Activated naive CD4-positive, alpha-beta T cell treated with anti-CD3 and anti-CD28 coated beads, Interleukin-2, amount 10 ng/mL, durations not matched to agents 7 days and 5 days (primary cell): ENCODE data around the gene PAK4.

Experiments used
- CTCF ChIA-PET: fragments of 350-600 bp; sonication (Branson Sonifier 250); formaldehyde crosslinking; loops from one replicate; lab custom pipeline; 2021; ENCODE audit warnings: antibody characterized with exemption; lab: Charles Lee
- DNase-seq: peaks from one replicate; pipeline ENCODE4 v3.0.0-alpha.2; 2020
- H3K27ac Mint-ChIP-seq: one replicate; pipeline ENCODE4 v1.8.0; 2021; ENCODE audit warnings: mild to moderate bottlenecking, moderate library complexity, mixed read lengths
- H3K27me3 Mint-ChIP-seq: one replicate; pipeline ENCODE4 v1.8.0; 2021; ENCODE audit warnings: mild to moderate bottlenecking, mixed read lengths
- H3K36me3 Mint-ChIP-seq: one replicate; pipeline ENCODE4 v1.8.0; 2021; ENCODE audit warnings: mixed read lengths
- H3K4me1 Mint-ChIP-seq: one replicate; pipeline ENCODE4 v1.8.0; 2021; ENCODE audit warnings: mixed read lengths
- H3K4me3 Mint-ChIP-seq: one replicate; pipeline ENCODE4 v1.8.0; 2021; ENCODE audit warnings: mild to moderate bottlenecking, moderate library complexity, mixed read lengths
- H3K9me3 Mint-ChIP-seq: one replicate; pipeline ENCODE4 v1.8.0; 2021; ENCODE audit warnings: mixed read lengths

The PAK4 gene

DNA sequence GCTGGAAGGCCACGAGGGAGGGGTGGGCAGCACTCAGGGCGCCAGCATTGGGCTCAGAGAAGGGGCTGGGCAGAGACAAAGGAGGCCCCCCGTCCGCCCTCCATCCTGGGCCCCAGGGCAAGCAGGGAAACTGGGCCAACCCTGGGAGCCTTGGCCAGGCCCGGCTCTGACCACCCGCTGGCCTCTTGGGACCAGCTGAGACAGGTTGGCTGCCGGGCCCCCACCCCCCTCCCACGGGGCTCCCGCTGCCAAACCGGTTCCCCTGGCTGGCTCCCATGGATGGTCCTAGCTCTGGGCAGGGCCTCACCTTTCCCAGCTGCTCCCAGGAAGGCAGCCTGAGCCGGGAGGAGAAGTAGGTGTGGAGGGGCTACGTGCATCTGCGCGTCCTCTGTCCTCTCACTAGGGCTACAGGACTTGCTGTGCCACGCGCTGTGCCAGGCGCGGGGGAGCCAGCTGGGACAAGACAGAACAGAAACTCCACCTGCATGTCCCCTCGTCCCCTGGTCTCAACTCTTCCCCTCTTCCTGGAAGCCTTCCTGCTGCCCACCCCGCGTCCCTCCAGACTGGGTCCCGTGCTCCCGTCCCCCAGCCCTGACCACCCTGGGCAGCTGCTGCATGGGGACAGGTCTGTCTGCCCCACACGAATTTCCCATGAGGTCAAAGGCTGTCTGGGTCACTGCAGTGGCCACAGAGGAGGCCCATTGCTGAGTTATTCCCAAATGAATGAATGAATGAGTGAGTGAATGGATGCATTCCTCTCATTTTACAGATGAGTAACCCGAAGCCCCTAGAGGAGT lies 42.1 kb downstream of the PAK4 start:
- H3K27ac Mint-ChIP-seq: no peak overlapping the region

DNA sequence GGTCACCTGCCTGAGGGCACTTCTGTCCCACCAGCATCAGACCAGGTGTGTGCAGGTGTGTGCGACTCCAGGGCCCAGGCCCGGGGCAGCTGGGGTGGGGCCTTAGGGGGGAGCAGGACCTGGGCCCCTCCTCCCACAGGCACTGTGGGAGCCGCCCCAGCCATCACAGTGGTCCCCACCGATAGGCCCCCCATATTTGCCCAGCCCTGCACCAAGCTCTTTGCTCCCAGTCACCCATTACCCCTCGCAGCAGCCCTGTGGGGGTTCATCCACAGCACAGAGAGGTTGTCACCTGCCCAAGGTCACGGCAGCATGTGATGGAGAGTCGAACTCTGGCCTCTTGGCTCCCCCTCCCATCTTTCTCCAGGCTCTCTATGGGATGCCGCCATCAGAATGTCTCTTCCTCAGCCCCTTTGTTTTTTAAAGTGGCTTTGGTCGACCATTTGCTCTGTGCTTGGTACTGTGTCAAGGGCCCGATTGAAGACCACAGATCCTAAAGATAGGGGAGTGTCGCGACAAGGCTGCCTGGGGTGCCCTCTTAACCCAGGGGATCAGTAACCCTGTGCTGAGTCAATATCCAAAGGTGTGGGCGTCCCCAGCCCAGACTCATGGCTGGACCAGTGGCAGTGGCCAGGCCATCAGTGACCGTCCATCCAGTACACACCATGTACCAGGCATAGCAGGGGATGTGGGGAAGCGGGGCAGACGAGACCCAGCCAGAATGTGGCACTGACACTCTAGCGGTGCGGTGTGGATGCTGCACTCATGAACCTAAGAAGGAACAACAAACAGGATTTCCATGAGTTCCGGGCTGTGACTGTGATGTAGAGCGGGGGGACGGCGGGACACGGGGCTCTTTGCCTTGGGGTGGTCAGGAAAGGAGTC lies 42.9 kb downstream of the PAK4 start:
- no peaks in the 10 kb centered on the region for H3K27me3 Mint-ChIP-seq
- H3K9me3 Mint-ChIP-seq: no peaks in the 10 kb centered on the region
- H3K36me3 Mint-ChIP-seq: peaks cover 2% of the 10 kb centered on the region
- CTCF ChIA-PET: no interaction called here
- no peaks in the 10 kb centered on the region for H3K4me1 Mint-ChIP-seq
- DNase-seq: no peak
- no peak overlapping the region for H3K4me3 Mint-ChIP-seq
- no peak overlapping the region for H3K27ac Mint-ChIP-seq

More for the DNA sequence above, 42.1 kb downstream of the PAK4 start:
- Mint-ChIP-seq H3K9me3 (no peaks in the 10 kb centered on the region), H3K4me1 (no peaks in the 10 kb centered on the region), H3K27me3 (no peaks in the 10 kb centered on the region), H3K36me3 (peaks cover 2% of the 10 kb centered on the region), H3K4me3 (no peak overlapping the region)
- CTCF ChIA-PET: no interaction called here
- DNase-seq: no peak

DNA sequence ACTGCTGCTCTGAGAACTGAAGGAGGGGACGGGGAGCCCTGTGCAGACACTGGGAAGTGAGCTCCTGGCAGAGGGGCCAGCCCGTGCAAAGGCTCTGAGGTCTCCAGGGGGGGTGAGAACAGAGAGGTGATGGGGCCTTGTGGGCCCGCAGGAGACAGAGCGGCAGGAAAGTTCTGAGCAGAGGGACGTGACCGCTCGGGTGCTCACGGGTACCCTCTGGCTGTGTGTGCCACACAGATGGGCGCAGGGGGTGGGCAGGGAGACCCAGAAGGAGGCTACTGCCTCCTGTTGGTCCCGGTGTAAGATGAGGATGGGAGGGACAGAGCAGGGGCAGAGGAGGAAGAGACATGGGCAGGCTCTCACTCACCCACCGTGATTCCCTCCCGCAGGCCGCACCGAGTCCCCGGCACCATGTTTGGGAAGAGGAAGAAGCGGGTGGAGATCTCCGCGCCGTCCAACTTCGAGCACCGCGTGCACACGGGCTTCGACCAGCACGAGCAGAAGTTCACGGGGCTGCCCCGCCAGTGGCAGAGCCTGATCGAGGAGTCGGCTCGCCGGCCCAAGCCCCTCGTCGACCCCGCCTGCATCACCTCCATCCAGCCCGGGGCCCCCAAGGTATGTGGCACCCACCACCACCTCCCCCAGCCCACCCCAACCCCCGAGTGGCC lies 43.7 kb downstream of the PAK4 start:
- CTCF ChIA-PET: no interaction called here
- no peaks in the 10 kb centered on the region for H3K9me3 Mint-ChIP-seq
- no peak for DNase-seq
- H3K27me3 Mint-ChIP-seq: no peaks in the 10 kb centered on the region
- no peak overlapping the region for H3K27ac Mint-ChIP-seq
- no peaks in the 10 kb centered on the region for H3K4me1 Mint-ChIP-seq
- H3K4me3 Mint-ChIP-seq: no peak overlapping the region
- peaks cover 2% of the 10 kb centered on the region for H3K36me3 Mint-ChIP-seq

DNA sequence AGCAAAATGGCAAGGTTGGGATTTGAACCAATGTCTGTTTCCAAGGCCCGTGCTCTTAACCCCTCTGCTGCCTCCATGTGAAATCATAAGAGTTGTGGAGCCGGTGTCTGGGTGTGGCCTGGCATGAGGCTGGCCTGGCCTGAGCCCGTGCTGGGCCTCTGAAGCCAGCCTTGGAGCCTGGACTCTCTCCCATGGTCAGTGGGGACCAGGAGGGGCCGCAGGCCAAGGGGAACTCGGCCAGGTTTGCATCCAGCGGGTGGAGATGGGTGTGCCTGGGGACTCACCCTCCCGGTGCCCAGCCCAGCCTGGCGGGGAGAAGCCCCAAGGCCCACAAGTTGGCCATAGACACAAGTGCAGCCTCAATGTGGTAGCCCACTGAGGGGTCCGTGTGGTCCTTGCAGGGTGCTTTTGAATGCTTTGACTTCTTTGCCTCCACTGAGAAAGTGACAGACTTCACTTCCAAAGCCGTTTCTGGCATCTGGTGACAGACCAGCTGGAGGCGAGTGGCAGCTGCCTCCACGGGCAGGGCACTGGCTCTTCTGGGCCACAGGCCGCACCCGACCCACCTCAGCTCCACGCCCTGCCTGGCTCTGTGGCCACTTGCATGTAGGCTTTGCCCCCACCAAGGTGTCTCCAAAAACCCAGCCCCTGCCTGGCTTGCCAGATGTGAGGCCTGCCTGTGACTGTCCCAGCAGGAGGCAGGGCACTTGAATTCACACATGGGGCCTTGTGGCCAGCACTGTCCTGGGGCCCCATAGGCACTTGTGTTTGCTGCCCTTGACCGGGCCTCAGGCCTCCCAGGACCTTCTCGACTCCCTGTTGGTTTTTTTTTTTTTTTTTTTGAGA lies 45.0 kb downstream of the PAK4 start:
- Mint-ChIP-seq H3K27me3 (no peaks in the 10 kb centered on the region), H3K9me3 (no peaks in the 10 kb centered on the region), H3K4me3 (no peak overlapping the region), H3K4me1 (no peaks in the 10 kb centered on the region), H3K27ac (peak overlapping the region; percentile 14), H3K36me3 (peaks cover 2% of the 10 kb centered on the region)
- CTCF ChIA-PET: no interaction called here
- no peak for DNase-seq

DNA sequence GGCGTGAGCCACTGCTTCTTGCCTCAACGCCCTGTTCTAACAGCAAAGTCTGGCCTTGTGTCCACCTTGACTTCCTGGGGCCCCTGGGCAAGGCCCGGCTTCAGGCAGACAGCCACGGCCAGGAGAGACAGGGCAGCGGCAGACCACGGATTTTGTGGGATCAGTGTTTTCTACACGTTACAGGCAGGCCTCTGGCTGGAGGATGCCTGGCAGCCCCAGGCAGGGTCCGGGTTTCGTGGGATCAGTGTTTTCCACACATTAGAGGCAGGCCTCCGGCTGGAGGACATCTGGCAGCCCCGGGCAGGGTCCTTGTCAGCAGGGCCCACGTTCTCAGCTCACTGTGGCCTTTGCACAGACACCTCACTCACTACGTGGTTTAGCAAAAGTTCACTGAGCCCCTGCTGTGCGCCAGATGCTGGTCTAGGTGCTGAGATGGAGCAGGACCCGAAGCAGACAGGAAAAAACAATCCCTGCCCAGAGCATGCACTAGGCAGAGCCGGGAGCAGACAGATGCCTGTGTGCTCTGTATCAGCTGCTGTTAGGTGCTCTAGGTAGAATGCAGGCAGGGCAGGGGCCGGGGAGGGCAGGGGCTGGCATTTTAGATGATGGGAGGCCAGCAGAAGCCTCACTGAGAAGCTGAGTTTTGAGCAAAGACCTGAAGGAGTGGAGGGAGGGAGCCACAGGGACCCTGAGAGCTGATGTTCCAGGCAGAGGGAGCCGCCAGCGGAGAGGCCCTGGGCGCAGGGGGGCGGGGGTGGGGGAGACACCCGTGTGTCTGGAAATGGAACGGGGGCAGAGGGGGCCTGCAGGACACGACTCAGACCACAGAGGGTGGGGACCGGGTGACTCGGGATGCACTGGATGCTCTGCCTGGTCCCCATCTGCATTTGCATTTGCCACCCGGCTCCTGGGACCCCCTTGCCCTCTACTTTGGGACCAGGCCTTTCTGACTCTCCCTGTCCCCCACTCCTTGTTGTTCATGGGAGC lies 46.2 kb downstream of the PAK4 start:
- DNase-seq: no peak
- Mint-ChIP-seq H3K27ac (no peak overlapping the region), H3K27me3 (no peaks in the 10 kb centered on the region), H3K9me3 (no peaks in the 10 kb centered on the region), H3K36me3 (peaks cover 2% of the 10 kb centered on the region), H3K4me1 (no peaks in the 10 kb centered on the region), H3K4me3 (no peak overlapping the region)
- CTCF ChIA-PET: no interaction called here

DNA sequence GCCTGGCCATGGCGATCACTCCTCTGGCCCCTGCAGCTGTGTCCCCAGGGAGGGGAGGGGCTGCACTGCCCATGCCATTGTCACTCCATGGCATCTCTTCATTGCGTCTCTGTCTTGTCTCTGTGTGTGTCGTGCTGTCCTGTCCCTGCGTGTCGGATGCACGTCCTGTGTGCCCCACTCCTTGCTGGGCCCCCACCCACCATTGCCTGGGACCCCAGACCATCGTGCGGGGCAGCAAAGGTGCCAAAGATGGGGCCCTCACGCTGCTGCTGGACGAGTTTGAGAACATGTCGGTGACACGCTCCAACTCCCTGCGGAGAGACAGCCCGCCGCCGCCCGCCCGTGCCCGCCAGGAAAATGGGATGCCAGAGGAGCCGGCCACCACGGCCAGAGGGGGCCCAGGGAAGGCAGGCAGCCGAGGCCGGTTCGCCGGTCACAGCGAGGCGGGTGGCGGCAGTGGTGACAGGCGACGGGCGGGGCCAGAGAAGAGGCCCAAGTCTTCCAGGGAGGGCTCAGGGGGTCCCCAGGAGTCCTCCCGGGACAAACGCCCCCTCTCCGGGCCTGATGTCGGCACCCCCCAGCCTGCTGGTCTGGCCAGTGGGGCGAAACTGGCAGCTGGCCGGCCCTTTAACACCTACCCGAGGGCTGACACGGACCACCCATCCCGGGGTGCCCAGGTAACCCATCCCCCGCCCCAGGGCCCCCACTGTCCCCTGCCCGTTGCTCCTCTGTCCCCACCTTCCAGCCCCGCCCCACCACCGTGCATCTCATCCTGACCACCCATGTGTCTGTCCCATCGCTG lies 47.3 kb downstream of the PAK4 start:
- H3K9me3 Mint-ChIP-seq: no peaks in the 10 kb centered on the region
- no peaks in the 10 kb centered on the region for H3K4me1 Mint-ChIP-seq
- H3K27ac Mint-ChIP-seq: no peak overlapping the region
- no peaks in the 10 kb centered on the region for H3K27me3 Mint-ChIP-seq
- peaks cover 2% of the 10 kb centered on the region for H3K36me3 Mint-ChIP-seq
- no peak for DNase-seq
- CTCF ChIA-PET: no interaction called here
- no peak overlapping the region for H3K4me3 Mint-ChIP-seq

DNA sequence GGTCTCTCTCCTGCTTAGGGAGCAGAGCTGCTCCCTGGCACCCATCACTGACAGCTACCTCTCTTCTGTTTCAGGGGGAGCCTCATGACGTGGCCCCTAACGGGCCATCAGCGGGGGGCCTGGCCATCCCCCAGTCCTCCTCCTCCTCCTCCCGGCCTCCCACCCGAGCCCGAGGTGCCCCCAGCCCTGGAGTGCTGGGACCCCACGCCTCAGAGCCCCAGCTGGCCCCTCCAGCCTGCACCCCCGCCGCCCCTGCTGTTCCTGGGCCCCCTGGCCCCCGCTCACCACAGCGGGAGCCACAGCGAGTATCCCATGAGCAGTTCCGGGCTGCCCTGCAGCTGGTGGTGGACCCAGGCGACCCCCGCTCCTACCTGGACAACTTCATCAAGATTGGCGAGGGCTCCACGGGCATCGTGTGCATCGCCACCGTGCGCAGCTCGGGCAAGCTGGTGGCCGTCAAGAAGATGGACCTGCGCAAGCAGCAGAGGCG lies 48.0 kb downstream of the PAK4 start:
- CTCF ChIA-PET: no interaction called here
- Mint-ChIP-seq H3K27ac (no peak overlapping the region), H3K27me3 (no peaks in the 10 kb centered on the region), H3K4me1 (no peaks in the 10 kb centered on the region), H3K4me3 (no peak overlapping the region), H3K36me3 (peaks cover 5% of the 10 kb centered on the region), H3K9me3 (no peaks in the 10 kb centered on the region)
- DNase-seq: no peak

DNA sequence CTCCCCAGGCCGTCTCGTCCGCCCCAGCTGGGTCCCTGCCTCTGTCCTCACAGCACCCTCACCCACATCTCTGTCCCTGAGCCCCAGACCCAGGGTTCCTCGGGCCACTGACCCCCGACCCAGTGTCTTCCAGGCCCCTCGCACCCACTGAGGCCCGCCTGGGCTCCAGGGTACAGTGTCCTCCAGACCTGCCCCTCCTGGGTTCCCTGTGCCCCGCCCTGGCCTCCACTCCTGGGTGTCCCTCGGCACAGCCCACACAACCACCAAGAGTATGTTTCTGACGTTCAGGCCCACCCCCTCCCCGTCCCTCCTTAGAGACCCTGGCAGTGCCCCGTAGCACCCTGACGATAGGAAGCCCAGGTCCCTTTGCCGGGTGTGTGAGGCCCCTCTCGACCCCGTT lies 48.6 kb downstream of the PAK4 start:
- Mint-ChIP-seq H3K36me3 (peaks cover 7% of the 10 kb centered on the region), H3K27me3 (no peaks in the 10 kb centered on the region), H3K9me3 (no peaks in the 10 kb centered on the region), H3K4me3 (no peak overlapping the region), H3K4me1 (no peaks in the 10 kb centered on the region), H3K27ac (no peak overlapping the region)
- DNase-seq: no peak
- CTCF ChIA-PET: no interaction called here

DNA sequence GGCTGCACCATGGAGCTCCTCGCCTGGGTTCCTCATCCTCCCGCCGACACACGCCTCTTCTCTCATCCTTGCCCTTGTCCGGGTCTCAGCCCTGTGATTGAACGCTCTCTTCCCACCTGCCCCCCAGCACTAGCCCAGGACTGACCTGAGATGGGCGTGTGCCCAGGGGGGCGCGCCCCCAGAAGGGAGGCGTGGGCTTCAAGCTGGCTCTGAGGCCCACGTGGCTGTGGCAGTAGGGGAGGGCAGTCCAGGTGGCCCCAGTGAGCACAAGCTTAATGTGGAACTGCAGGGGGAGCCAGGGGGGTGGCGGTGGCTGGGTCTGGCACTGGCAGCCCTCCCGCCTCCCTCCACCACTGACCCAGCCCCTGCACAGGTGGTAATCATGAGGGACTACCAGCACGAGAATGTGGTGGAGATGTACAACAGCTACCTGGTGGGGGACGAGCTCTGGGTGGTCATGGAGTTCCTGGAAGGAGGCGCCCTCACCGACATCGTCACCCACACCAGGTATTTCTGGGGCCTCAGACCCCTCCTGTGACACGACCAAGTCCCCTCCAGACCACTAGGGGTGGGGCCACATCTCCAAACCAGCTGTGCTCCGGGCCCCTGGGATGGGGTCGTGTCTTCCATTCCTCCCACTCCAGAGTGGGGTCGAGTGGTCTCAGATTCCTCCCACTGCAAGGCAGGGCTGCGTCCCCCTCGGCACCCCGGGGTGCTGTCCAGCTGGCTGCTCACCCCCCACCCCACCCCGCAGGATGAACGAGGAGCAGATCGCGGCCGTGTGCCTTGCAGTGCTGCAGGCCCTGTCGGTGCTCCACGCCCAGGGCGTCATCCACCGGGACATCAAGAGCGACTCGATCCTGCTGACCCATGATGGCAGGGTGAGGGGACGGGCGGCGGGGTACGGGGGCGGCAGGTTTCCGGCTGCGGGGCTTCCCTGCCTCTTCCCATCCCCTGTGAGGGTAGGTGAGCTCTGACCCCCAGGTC lies 49.3 kb downstream of the PAK4 start:
- Mint-ChIP-seq H3K36me3 (peaks cover 7% of the 10 kb centered on the region), H3K27me3 (no peaks in the 10 kb centered on the region), H3K27ac (no peak overlapping the region), H3K4me1 (no peaks in the 10 kb centered on the region), H3K9me3 (no peaks in the 10 kb centered on the region), H3K4me3 (no peak overlapping the region)
- DNase-seq: no peak
- CTCF ChIA-PET: no interaction called here

DNA sequence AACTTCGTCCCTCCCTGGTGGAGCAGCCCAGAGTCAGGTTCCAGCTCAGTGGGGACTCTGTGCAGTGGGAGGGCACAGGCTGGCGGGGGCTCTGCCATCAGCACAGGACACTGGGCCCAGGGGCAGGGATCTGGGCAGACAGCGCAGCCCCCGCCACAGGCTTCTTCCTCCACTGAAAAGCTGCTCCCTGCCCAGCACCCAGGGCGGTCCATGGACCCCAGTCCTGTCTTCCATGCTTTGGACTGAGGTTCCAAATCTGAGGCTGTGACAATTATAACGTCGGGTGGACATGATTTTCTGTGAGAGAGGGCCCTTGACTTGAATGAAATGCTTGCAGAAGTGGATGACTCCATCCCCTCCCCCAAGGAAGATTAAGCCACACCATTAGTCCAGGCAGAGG lies 50.0 kb downstream of the PAK4 start:
- Mint-ChIP-seq H3K4me1 (no peaks in the 10 kb centered on the region), H3K27ac (no peak overlapping the region), H3K27me3 (no peaks in the 10 kb centered on the region), H3K36me3 (peaks cover 5% of the 10 kb centered on the region), H3K4me3 (no peak overlapping the region), H3K9me3 (no peaks in the 10 kb centered on the region)
- no peak for DNase-seq
- CTCF ChIA-PET: no interaction called here

DNA sequence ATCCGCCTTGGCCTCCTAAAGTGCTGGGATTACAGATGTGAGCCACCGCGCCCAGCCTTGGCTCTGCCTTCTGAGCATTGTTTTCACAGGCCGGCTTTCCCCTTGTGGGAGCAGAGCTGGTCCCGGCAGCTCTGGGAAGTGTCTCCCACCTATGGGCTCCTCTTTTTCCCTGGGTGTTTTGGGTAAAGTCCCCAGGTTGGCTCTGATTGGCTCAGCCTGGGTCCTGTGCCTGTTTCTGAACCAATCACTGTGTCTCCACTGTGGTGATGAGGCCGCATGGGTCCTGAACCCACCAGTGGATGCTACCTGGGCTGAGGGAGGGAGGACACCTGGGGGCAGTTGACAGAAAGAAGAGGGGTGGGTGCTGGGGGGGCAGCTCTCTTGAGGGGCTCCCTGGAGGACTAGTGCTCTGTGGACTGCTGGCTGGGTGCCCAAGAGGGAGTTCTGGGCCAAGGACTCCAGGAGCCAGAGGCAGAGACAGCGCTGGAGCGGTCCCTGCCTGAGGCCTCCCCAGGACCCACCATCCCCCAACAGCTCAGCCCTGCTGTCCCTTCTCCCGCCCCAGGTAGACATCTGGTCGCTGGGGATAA lies 51.6 kb downstream of the PAK4 start:
- Mint-ChIP-seq H3K9me3 (no peaks in the 10 kb centered on the region), H3K4me3 (no peak overlapping the region), H3K4me1 (no peaks in the 10 kb centered on the region), H3K27ac (no peak overlapping the region), H3K27me3 (no peaks in the 10 kb centered on the region), H3K36me3 (peaks cover 5% of the 10 kb centered on the region)
- CTCF ChIA-PET: no interaction called here
- no peak for DNase-seq
